Stimulated activated CD4-positive, alpha-beta T cell treated with anti-CD3 and anti-CD28 coated beads, TNF-alpha, amount 100 ng/mL, for 24 hours (primary cell): Measurements from ENCODE around the gene ATN1.

Experiments
- DNase-seq, 3 experiments: peaks; one replicate each; pipeline ENCODE4 v3.0.0-alpha.2; 2020; ENCODE audit warnings: low read depth in 3 of 3

The ATN1 gene

DNA sequence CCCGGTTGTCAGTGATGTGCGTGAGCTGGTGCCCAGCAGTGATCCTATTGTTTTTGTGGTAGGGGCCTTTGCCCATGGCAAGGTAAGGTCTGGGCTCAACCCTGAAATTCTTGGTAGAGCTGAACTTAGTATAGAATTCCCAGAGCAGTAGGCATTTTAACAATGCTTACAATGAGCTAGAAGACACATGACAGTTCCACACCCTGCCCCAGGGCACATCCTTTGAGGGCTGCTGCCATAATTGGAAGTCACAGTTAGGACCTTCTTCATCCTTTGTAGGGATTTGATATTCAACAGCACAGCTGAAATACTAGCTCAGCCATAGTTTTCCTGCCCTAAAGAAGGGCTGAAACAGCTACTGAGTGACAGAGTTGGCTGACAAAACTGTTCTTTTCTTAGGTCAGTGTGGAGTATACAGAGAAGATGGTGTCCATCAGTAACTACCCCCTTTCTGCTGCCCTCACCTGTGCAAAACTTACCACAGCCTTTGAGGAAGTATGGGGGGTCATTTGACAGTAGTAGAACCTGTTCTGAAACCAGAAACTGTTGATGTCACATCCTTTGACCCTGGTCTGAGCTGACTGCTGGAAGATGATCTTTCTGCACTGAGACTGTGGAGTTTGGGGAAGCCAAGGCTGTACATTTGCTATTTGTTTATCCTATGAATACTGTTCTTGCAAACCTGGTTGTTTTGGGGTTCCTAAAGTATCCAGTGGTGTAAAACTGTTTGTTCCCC lies 47.7 kb downstream of the ATN1 start:
- DNase-seq = no peak

DNA sequence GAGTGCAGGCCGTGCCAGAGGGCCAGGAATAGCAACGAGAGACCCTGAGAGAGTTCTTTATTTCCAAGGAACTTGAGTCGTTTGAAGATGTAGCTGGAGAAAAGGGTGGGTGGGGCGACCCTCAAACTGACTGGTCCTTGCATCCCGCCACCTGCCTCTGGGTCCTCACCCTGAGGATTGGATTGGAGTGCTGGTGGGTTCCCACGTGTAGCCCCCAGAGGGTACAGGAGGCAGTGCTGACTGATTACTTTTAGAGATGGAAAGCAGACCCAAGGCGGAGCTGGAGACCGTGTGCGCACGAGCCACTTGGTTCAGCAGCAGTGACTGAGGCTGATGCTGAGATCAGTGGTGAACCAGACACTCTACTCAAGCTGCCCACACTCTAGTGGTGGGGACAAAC lies 49.9 kb downstream of the ATN1 start:
- DNase-seq = no peak

DNA sequence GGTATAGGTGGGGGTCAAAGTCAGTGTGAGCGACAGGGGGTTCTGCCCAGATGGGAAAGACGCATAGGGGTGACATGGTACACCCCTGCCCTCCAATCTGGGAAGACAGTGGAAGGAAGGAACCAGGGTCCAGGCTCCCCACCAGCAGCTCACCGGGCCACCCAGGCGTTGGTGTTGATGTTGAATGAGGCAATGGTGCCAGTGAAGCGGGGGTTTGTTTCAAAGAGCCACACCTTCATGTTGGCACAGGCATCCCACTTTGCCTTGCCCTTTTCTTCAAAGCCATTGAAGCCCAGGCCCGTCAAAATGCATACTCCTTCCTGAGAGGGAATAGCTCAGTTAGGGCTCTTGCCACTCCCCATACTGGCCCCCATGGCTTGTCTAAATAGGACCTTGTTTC lies 50.4 kb downstream of the ATN1 start:
- no peak for DNase-seq

DNA sequence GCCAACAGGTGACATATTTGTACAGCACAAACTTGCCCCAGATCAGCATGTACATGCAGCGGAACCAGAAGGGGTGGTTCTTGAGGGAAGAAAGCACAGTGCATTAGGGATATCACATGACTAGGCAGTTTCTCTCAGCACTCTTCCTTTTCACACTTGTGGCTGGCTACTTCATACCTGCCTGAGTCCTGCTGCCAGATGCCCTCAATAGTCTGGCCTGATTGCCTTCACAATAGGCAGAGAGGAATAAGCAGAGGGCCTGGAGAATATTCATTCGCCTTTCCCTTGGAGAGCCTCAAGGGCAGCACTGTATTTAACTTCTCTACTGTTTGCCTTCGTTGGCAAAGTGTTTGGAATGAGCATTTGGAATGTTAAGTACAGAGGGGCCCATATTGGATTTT lies 50.9 kb downstream of the ATN1 start:
- DNase-seq = no peak

DNA sequence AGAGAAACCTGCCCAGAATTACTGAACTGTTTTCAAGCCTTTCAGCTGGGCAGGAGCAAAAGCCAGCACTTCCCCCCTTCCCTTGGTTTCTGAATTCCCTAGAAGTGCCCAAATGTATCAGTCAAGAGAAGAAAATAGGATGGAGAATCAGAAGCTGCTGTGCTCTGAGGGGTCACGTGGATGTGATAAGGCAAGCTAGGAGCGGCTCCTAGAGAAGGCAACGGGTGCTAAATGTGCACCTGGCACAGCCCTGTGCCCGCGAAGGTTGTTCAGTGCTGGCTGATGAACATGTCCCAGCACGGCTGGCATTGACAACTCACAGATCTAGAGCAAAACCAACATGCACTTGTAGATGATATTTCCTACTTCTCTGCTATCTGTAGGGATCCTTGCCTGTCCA lies 51.3 kb downstream of the ATN1 start:
- no peak for DNase-seq

DNA sequence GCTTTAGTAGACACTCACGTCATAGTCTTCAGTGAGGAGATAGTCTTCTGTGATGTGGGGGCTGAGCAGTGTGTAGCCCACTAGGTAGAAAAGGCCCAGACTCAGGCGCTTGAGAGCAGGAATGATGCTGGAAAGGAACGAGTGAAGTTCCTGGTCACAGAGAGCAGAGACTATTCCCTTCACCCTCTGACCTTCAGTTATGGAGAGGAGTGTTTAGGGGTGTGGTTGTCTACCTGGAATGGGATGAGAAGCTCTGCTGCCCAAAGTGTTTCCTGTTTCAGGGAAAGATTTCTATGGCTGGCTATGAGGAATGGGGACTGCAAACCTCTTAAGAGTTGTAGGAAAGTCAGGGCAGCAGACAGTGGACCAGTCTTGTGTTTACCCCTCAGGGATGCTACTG lies 51.7 kb downstream of the ATN1 start:
- DNase-seq = no peak

DNA sequence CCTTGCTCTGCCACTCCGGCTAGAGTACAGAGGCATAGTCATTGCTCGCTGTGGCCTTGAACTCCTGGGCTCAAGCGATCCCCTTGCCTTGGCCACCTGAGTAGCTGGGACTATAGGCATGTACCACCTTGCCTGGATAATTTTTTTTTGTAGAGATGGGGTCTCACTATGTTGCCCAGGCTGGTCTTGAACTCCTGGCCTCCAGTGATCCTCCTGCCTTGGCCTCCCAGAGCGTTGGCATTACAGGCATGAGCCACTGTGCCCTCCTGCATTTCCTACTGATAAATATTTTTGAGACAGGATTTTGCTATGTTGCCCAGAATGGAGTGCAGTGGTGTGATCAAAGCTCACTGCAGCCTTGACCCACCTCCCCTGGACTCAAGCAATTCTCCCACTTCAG lies 52.3 kb downstream of the ATN1 start:
- DNase-seq = no peak

DNA sequence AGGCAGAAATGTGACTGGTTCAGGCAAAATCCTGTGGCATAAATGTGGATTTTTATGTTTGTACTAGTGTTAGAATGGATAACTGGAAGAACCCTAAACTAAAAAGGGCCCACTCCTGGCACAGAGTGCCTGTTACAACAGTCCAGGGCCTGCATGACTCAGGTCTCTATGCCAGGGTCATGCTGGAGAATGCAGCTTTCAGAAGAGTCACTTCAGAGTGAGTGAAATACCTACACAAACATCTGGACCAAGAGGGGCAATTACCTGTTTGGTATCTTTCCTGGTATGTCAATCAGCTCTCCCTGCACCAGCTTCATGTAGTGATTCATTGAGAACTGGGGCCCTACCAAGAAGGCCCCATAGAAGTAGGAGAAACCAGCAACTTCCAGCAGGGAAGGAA lies 53.0 kb downstream of the ATN1 start:
- no peak for DNase-seq

DNA sequence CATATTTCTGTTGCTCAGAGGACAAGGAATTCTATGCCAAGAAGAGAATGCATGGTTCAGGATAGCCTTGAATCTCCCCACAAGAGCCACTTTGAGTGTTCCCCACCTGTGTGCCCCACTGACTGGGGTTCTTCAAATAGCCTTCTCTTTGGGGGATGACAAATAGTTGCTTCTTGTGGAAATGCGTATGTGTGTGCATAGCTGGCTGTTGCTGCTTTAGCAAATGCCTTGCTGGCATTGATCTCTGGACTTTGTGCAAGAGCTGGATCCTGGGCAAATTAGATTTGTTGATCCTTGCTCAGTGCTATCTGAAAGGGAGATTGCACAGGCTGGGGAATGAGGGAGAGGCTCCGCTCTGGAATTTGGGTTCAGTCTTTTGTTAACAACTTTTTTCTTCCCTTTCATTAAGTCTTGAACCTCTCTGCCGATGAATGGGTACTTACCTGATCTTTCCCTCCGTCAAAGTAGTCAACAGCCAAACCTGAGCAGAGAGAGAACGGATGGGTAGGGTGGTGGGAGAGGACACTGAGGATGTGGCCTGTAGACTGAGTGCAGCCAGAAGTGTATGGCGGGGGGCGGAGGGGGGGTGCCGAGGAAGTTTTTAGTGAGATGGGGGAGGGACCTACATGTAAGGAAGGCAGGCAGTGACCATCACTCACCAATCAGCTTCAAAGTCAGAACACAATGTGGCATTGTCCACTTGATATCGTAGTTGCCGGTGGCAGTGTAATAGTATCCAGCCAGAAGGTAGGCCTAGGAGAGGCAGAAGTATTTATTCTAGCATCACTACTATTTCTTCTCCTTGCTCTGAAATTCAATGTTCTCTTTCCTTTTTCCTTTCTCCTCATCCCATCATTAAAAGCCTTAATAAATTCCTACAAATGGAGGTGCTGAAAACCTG lies 53.6 kb downstream of the ATN1 start:
- no peak for DNase-seq

DNA sequence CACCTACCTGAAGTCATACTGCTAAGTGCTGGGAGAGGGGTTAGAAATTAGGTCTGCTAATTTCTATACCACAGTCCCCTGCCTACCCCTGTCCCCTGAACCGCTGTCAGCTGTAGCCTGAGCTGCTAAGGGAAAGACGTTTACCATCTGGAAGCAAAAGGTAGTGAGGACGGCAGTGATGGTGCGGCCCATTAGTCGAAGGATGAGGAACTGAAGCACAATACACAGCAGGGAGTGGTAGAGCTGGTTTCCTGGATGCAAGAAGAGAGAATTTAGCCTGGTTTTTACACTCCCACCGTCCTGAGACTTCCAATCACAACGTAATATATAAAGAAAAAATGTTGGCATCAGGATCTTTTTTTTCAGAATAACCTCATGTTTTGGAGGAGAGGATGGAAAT lies 54.8 kb downstream of the ATN1 start:
- no peak for DNase-seq

DNA sequence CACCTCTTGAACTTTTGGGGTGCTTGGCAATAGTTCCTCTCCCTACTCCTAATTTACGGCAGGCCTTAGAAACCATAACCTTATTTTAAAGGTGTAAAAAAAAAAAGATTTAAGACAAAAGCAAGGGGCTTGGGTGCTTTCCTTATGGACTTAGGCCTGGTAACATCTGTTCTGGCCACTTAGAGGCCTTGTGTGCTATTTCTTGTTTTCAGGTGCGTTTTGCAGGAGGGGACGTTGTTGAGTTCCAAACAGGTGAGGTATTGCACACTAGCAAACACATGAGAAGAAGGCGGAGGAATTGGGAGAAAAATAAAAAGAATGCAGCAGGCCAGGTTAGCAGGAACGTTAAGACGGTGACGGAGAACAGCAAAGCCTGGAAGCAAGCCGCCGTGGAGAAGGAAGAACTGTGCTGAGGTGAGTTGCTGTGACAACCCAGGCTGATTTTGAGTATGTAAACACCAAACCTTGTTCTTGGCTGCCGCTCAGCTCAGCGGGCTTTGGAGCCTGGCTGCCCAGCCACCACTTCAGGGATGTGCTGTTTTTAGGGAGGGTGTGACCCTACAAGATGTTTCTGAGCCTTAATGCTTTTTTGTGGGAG lies 60.3 kb downstream of the ATN1 start:
- DNase-seq = no peak
